DOHH2 (cell line): ENCODE data around the gene PALLD.

Experiments used
- H3F3A ChIP-seq: fragments of 200-600 bp; sonication (generic), shearing (Covaris generic); 2 replicates; pipeline ENCODE4 v1.6.0; 2016; ENCODE audit warnings: antibody characterized with exemption, mild to moderate bottlenecking; ENCODE audit not compliant: control insufficient read depth, insufficient read depth
- H3K27ac ChIP-seq: fragments of 200-600 bp; sonication (generic); 2 replicates; pipeline ENCODE4 v1.5.1; 2014; ENCODE audit warnings: low read depth, mild to moderate bottlenecking, low read length, moderate library complexity
- H3K27me3 ChIP-seq: fragments of 200-600 bp; sonication (generic); 2 replicates; pipeline ENCODE4 v1.6.1; 2014; ENCODE audit warnings: mild to moderate bottlenecking, low read length, mixed read lengths; ENCODE audit not compliant: control insufficient read depth
- H3K36me3 ChIP-seq: fragments of 200-600 bp; sonication (generic); 2 replicates; pipeline ENCODE4 v1.6.1; 2014; ENCODE audit warnings: mild to moderate bottlenecking, low read length, moderate library complexity, mixed read lengths; ENCODE audit not compliant: control insufficient read depth
- H3K4me1 ChIP-seq: fragments of 200-600 bp; sonication (generic); 2 replicates; pipeline ENCODE4 v1.6.1; 2014; ENCODE audit warnings: mild to moderate bottlenecking, low read length, mixed read lengths; ENCODE audit not compliant: control insufficient read depth
- H3K4me2 ChIP-seq: fragments of 200-600 bp; sonication (generic); 2 replicates; pipeline ENCODE4 v1.6.0; 2014; ENCODE audit warnings: mild to moderate bottlenecking, low read length, moderate library complexity
- H3K4me3 ChIP-seq: fragments of 200-600 bp; sonication (generic); 2 replicates; pipeline ENCODE4 v1.5.1; 2014; ENCODE audit warnings: mild to moderate bottlenecking, low read length, mixed read lengths
- H3K79me2 ChIP-seq: fragments of 200-600 bp; sonication (generic); 2 replicates; pipeline ENCODE4 v1.6.1; 2014; ENCODE audit warnings: mild to moderate bottlenecking, low read length, mixed read lengths; ENCODE audit not compliant: control insufficient read depth
- H3K9me2 ChIP-seq: fragments of 200-600 bp; sonication (generic); replicated peaks from 2 replicates; pipeline ENCODE4 v1.6.1; 2014; ENCODE audit warnings: mild to moderate bottlenecking, low read length, mixed read lengths; ENCODE audit not compliant: control insufficient read depth
- H3K9me3 ChIP-seq: fragments of 200-600 bp; sonication (generic); 2 replicates; pipeline ENCODE4 v1.6.1; 2014; ENCODE audit warnings: antibody characterized with exemption, low read length, mixed read lengths; ENCODE audit not compliant: control insufficient read depth, insufficient read depth
- H4K20me1 ChIP-seq: fragments of 200-600 bp; sonication (generic); 2 replicates; pipeline ENCODE4 v1.6.0; 2014; ENCODE audit warnings: low read depth, mild to moderate bottlenecking, antibody characterized with exemption, low read length, moderate library complexity; ENCODE audit not compliant: control insufficient read depth, insufficient read depth
- EZH2phosphoT487 ChIP-seq: fragments of 200-600 bp; sonication (generic); IDR thresholded peaks from 2 replicates; pipeline ENCODE4 v1.6.1; 2017; ENCODE audit warnings: borderline replicate concordance, mild to moderate bottlenecking, antibody characterized with exemption, low read length, moderate library complexity, mixed read lengths
- TF ChIP-seq, protein P1 (sequence below): fragments of 200-600 bp; sonication (generic); IDR thresholded peaks from one replicate; pipeline ENCODE4 v1.5.1; 2014; ENCODE audit warnings: antibody characterized with exemption, mild to moderate bottlenecking, low read depth, low read length; ENCODE audit not compliant: poor library complexity, severe bottlenecking

The PALLD gene

DNA sequence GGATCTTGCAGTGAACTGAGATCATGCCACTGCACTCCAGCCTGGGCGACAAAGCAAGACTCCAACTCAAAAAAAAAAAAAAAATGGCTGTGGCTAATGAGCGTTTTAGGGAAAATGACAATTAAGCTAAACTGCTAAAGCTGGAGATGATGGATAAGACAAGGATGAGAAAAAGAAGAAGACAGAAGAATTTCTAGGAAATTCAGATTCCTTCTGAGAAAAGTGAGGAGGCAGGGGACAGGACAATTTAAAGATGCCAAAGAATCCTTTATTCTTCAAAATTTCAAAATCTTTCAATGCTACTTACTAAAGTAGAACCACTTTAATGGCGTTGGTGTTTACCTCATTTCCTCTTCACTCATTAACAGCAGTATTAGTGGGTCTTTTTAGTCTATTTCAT lies 7.7 kb downstream of the PALLD start:
- H3K4me3 ChIP-seq, result no peak overlapping the region

DNA sequence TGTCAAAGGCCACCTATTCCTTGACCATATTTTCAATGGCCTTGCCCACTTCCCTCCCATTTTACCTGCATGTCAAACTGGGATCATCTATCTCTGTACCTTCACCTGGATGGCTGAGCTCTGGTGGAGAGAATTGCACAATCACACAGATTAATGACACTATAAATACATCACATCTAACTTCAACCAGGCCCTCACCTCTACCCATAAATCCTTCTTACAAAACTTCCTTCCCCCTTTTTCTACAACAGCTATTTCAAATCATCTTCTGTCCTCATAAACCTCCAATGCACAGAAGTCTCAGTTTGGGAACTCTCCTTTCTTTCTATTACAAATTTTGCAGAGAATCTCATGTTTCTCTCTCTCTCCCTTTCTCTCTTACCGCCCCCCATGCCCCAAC lies 9.2 kb downstream of the PALLD start:
- Histone ChIP-seq H4K20me1 (no peaks in the 10 kb centered on the region), H3F3A (no peaks in the 10 kb centered on the region), H3K79me2 (no peaks in the 10 kb centered on the region), H3K27me3 (no peaks in the 10 kb centered on the region), H3K4me3 (no peak overlapping the region), H3K9me3 (no peaks in the 10 kb centered on the region), H3K4me2 (no peak overlapping the region), H3K27ac (no peak overlapping the region), H3K4me1 (no peaks in the 10 kb centered on the region), H3K9me2 (no peaks in the 10 kb centered on the region), H3K36me3 (no peaks in the 10 kb centered on the region)
- no peak for TF ChIP-seq EZH2phosphoT487
- TF ChIP-seq, protein P1, sequence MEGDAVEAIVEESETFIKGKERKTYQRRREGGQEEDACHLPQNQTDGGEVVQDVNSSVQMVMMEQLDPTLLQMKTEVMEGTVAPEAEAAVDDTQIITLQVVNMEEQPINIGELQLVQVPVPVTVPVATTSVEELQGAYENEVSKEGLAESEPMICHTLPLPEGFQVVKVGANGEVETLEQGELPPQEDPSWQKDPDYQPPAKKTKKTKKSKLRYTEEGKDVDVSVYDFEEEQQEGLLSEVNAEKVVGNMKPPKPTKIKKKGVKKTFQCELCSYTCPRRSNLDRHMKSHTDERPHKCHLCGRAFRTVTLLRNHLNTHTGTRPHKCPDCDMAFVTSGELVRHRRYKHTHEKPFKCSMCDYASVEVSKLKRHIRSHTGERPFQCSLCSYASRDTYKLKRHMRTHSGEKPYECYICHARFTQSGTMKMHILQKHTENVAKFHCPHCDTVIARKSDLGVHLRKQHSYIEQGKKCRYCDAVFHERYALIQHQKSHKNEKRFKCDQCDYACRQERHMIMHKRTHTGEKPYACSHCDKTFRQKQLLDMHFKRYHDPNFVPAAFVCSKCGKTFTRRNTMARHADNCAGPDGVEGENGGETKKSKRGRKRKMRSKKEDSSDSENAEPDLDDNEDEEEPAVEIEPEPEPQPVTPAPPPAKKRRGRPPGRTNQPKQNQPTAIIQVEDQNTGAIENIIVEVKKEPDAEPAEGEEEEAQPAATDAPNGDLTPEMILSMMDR, result no peak

More for the DNA sequence above, 7.7 kb downstream of the PALLD start:
- H3K36me3 ChIP-seq, result no peaks in the 10 kb centered on the region
- TF ChIP-seq EZH2phosphoT487, result no peak
- TF ChIP-seq, protein P1, result no peak
- no peaks in the 10 kb centered on the region for H3K27me3 ChIP-seq
- H3K4me1 ChIP-seq, result no peaks in the 10 kb centered on the region
- no peaks in the 10 kb centered on the region for H3F3A ChIP-seq
- H3K9me3 ChIP-seq, result no peaks in the 10 kb centered on the region
- no peaks in the 10 kb centered on the region for H4K20me1 ChIP-seq
- no peak overlapping the region for H3K4me2 ChIP-seq
- no peak overlapping the region for H3K27ac ChIP-seq
- H3K9me2 ChIP-seq, result no peaks in the 10 kb centered on the region
- no peaks in the 10 kb centered on the region for H3K79me2 ChIP-seq

DNA sequence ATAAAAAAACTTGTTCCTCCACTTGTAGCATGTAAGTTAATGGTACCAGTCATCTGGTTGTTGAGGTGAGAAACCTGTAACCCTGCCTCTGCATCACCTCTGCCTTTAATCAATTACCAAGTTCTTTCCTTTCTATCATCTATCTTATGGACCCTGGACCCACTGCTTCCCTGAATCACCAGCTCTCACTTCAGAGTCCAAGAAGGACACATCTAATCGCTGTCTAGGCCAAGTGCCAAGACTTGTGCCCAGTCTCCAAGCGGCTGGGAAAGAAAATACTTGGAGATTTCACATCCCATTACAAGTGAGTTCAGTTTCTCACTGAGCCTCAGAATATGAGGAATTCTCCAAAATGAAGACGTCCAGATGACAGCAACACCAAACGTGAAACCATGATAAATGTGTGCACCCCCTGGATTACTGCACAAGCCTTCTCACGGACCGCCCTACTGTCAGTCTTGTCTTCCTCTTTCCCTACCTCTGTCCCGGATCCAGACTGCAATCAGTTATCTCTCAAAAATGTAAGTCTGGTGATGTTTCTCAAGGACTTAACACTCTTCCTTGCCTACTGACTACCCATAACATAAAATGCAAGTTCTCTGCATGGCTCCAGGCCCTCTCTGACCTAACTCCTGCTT lies 10.4 kb downstream of the PALLD start:
- no peaks in the 10 kb centered on the region for H3F3A ChIP-seq
- no peaks in the 10 kb centered on the region for H3K79me2 ChIP-seq
- no peaks in the 10 kb centered on the region for H3K9me3 ChIP-seq

More for the DNA sequence above, 10.4 kb downstream of the PALLD start:
- Histone ChIP-seq H3K27me3 (no peaks in the 10 kb centered on the region), H3K27ac (no peak overlapping the region), H3K4me2 (no peak overlapping the region), H3K4me1 (no peaks in the 10 kb centered on the region), H4K20me1 (no peaks in the 10 kb centered on the region), H3K4me3 (no peak overlapping the region), H3K9me2 (no peaks in the 10 kb centered on the region), H3K36me3 (no peaks in the 10 kb centered on the region)
- TF ChIP-seq EZH2phosphoT487, result no peak
- TF ChIP-seq, protein P1, result no peak
